GM18519 (cell line): ENCODE measurements around the gene ATP6V0D1.

ENCODE experiments used
- ATAC-seq: cut with Tn5 transposase; IDR thresholded peaks from one replicate; pipeline ENCODE4 v1.9.1; 2021; ENCODE audit warnings: mild to moderate bottlenecking, moderate library complexity; ENCODE audit not compliant: unreplicated experiment, low FRiP score

The ATP6V0D1 gene

DNA sequence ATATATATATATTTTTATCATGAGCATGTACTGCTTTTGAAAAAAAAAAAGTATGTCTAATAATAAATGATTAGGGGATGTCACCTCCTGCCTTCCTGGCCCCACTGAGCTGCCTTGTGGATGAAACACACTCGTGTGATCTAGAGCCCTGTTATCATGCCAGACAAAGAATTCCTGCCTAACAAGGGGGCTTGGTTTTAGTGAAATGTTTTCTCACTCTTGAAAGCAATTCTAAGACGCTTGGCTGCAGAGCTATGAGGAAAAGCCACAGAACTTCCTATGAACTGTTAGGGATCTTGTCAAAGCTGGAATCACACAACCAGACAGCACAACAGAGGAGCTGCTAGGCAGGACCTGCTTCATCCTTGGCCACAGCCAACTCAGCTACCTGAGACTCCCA lies 68.7 kb downstream of the ATP6V0D1 start:
- ATAC-seq, result no peak

DNA sequence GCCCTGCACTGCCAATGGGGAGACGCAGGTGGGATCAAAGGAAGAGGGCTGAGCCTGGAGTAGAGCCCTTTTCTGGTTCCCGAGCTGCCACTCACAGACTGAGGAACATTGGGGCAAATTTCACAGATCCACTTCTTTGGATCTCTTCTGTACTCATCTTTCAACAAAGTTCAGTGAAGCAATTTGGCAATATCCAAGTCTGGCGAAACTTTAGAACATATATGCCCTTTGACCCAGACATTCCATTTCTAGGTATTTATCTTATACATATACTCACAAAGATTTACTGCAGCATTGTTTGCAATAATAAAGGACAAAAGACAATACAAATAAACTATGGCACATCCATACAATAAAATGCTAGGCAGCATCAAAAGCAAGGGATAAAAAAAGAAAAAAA lies 69.6 kb downstream of the ATP6V0D1 start:
- ATAC-seq, result no peak

DNA sequence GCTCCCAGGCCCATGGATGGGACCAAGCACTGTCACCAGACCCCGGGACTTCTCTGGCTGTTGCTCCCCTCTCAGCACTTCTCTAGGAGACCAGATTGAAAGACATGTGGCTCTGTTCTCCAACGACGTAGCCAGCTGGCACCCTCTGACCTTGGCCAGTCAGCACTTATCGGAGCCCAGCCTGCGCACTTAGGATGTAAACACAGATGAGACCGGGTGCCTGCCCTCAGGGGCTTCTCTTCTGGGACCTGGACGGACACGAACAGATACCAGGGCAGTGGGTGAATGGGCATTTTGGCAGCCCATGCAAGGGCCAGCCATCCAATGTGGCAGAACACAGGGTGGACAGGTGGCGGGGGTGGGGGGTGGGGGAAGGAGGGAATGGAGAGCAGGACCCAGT lies 71.3 kb downstream of the ATP6V0D1 start:
- ATAC-seq, result no peak

DNA sequence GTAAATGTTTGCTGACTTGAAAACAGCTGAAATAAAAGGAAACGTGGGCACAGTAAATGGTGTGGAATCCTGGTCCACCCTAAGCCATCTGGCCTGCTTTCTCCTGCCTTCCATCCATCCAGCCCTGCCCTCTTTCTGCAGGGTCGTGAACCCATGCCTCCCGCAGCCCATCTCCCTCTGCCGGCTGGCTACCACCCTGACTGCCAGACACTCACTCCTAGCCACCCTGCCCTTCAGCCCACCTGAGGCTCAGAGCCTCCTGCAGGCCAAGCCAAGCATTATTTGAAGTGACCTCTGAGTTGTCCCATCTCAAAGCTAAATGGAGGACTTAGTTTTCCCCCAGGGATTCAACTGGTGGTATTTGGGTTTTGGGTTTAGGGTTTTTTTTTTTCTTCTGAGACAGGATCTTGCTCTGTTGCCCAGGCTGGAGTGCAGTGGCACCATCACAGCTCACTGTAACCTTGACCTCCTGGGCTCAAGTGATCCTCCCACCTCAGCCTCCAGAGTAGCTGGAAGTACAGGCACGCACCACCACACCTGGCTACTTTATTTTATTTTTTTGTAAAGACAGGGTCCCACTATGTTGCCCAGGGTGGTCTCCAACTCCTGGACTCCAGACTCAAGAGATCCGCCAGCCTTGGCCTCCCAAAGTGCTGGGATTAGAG lies 73.0 kb downstream of the ATP6V0D1 start:
- no peak for ATAC-seq

DNA sequence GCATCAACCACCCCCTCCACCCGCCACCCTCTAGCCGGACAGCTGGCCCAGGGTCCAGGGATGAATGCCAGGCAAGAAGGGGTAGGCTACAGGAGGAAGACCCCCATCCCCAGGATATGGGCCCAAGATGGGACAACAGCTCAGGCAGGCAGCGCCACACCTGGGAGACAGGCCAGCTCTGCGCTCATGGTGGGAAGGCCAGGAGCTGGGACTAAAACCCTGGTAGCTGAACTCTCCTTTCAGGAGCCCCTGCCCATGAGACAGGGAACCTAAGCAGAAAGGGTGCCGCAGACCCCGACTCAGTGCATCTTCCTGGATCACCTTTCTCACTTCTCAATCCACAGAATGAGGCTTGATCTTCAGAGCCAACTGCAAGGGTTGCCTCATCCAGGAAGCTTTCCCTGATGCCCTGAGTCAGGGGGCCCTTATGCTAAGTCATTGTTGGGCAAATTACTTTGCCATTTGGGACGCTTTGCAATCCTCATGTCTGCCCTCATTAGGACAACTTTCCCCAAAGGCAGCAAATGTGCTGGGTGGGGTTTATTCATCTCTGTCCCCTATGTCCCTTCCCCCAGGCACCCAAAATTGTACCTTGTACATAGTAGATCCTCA lies 73.7 kb downstream of the ATP6V0D1 start:
- ATAC-seq, result no peak

DNA sequence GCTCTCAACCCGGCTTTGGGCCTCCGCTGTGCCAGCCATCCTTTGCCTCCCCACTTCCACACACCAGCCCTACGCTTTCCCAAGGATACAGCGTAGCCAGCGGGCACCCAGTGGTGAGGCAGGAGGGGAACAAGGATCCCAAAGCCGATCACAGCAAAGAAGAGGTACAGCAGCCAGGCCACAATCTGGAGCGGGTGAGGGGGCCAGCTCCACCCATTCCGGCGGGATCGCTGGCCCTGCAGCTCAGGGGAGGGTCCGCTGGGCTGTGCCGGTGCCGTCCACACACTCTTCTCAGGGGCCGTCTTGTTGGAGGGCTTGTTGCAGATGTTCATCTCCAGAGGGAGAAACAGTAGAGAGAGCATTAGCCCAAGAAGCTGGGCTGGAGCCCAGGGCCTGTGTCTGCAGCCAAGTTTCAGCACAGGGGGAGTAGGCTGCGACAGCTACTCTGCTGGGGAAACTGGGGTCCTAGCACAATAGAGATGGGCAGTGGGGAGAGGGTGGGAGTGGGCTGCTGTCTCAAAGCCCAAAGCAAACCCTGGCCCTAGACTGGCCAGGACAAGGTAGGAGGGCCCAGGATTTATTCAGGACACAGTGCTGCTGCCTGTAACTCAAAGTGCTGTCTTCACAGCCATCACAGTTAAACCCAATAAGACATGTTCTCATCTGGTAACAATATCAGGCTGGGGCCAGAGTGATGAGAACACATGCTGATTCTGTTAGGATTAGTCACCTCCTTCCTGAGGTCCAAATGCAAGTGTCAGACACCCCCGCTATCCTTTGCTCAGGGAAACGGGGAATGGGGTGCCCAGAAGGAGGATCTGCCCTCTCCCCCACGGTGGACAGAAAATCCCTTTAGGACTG lies 74.6 kb downstream of the ATP6V0D1 start:
- ATAC-seq, result no peak

DNA sequence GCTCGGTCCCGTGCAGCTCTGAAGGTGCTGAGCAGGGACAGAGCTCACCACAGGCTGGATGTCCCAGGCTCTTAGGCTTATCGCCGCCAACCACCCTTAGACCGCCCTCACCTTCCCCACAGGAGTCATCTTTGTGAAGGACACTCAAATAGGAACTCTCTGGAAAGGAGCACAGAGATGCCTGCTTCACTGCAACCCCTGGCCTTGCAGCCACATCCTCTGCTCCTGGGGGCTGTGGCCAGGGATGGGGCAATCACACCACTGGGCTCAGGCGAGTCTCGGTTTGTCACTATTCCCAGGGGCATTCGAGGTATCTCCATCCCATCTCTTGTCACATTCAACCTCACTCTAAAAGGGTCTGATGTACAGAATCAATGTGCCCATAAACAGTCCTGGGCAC lies 75.6 kb downstream of the ATP6V0D1 start:
- ATAC-seq, result no peak

DNA sequence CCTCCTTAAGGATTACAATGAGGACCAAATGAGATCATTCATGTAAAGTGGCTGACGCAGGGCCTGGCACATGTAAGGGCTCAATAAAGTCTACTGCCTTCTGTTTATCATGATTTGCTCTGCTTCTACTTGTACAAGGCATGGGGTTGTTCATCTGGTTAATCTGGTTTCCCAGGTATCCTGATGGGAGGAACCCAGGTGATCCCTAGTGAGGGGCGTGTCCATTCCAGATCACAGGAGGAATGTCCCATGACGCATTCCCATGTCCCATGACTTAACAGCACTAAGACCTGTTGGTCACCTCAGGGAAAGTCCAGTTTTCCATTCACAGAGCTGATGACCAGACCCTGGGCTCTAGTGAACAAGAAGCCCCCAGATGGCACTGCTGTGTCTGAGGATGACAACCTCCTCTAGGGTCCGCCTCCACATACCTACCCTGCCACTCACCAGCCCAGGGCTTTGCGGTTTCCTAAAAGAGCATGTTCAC lies 76.2 kb downstream of the ATP6V0D1 start:
- no peak for ATAC-seq

DNA sequence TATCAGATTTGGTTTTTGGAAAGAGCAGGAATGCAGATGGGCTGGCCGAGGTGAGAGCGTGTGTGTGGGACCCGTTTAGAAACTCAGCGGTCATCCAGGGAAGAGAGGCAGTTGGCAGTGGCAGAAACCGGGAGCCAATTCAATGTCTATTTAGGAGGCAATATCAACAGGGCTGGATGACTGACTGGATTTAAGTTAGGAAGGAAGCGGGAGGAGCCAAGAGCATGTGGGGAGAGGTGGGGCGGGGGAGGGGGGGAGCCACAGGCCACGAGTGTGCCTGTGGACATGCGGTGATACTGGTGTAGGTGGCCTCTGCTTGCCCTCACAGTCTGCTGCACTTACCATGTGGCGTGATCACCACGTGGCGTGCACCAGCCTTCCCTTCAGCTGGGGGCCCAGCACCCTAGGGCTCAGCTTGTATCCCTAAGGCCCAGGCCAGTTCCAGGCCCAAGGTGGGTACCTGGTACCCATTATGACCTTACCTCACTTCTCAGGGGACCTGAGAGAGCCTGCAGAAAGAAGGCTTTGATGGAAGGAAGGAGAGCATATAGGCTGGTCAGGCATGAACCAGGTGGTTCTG lies 76.9 kb downstream of the ATP6V0D1 start:
- ATAC-seq, result no peak

DNA sequence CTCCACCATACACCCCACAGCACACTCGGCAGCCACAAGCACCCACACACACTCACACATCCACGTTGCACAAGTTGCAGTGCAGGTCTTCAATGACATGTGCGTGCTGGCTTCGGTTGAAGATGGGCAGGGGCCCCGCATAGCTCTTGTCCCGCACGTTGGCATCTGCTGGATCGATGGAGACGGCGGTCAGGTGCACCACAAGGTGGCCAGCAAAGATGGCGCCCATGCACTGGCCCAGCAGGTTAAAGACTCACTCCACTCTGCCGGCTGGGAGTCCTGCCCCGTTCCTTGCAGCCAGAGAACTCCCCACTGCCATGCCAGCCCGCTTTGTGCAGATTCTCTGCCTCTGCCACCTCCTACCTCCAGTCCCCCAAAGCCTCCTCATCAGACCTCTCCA lies 80.1 kb downstream of the ATP6V0D1 start:
- ATAC-seq, result no peak

DNA sequence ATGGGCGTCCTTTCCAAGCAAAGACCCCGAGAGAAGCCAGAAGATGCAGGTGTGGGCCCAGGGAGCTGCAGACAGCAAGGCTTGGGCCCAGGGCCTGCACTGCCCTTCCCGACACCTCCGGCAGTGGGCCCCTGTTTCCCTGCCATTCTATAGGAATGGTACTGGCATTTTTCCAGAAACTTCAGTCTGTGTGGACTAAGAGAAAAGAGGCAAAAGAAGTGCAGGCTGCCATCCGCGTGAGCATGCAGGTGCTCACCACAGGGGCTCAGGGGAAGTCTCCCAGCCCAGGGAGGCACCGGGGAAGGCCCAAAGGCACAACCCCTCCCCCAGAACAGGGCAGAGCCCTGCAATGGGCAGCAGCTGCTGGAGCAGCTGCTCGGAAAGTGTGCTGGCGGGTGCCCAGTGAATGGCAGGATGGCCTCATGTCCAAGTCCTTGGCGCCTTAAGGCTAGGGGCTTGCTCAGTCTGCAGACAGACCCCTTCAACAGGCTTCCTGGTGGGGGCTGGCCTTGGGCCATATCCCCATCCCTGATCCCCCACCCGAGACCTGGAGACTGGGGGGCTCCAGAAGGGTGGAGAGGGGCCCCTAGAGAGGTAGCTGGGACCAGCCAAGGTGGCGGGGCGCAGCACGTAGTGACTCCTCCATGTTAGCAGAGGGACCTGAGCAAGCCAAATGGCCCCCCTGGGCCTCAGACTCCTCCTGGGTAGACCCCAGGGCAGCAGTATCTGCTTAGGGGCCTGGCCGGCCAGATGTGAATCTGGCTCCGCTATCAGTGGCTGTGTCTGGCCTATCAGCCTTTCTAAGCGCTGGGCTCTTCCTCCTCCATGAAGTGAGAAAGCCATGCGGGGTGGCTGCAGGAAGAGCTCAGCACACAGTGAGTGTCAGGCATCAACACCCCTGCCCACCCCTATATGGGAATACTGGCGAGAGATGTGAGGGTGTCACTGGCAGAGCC lies 80.9 kb downstream of the ATP6V0D1 start:
- no peak for ATAC-seq

DNA sequence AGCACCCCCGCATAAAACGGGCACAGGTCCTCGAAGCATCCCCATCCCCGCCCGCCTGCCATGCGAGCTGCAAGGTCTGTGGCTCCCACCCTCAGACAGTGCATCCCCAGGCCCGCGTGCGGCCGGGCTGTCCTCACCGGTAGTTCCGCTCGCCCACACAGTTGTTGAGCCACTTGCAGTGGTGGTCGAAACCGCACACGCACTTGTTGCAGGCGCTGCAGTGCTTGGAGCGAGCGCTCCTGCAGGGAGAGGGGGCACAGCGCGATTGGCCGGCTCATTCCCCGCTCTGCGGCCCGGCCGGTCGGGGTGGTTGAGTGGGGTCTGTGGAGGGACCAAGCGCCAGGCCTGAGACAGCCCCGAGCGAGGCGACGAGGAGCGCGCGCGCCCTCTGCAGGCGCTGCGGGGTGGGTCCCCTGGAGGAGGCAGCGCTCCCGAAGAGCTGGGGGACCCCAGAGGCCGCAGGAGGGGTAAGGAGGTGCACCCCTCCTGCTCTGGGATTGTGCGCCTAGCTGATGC lies 81.7 kb downstream of the ATP6V0D1 start:
- no peak for ATAC-seq

DNA sequence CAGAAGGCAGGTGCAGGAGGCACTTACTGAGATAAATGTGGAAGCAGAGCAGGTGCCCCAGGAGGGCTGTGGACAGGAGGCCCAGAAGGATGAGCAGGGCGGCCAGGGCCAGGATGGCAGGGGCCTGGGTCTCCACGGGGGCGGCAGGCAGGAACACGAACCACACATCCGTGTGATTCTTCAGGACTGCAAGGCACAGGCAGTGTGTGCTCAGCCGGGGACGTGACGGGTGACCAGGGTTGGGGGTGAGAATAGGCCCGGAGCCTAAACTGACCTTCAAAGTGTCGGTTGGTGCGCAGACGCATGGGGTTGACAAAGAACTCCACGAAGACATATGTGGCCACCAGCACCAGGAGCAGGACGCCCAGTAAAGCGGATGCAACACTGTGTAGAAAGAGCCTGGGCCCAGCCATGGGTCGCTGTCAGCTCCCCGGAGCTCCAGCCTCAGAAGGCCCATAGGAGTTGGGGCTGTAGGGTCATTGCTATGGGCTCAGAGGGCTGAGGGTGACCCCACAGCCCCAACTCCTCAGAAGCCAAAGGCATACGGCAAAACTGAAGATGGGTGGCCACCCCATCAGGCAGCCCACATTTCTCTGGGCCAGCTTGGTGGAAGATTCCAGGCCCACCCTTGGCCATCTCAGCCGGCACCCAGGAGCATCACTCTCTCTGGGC lies 82.3 kb downstream of the ATP6V0D1 start:
- no peak for ATAC-seq

DNA sequence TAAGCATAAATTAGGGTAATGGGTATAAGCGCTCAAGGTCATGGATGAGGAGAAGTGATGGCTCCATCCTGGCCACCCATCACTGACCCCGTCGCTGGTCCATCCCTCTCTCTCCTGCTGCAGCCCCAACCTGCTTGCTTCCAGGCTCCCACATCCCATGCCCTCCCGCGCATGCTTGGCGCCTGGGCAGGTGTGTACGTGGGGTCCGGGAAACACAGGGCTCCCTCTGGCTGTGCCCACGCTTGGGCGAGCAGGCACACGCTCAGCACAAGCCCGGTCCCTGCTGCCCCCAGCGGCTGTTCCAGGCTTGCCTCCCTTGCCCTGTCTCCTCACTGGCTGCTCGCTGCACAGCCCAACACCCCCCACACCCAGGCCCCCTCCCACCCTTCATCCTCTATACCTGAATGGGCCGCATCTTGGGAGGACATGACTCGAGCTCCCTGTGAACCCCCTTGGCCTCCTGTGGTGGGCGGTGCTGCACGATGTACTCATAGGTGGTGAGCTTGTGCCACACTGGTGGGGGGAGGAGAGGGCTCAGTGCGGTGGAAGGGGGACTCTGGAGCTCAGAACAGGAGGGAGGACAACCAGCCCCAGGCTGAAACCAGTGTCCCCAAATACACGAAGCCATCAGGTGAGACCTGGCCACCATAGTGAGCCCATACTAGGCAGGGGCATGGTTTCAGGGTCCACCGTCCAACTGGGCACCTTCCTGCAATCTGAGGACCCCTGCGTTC lies 83.0 kb downstream of the ATP6V0D1 start:
- ATAC-seq, result no peak

DNA sequence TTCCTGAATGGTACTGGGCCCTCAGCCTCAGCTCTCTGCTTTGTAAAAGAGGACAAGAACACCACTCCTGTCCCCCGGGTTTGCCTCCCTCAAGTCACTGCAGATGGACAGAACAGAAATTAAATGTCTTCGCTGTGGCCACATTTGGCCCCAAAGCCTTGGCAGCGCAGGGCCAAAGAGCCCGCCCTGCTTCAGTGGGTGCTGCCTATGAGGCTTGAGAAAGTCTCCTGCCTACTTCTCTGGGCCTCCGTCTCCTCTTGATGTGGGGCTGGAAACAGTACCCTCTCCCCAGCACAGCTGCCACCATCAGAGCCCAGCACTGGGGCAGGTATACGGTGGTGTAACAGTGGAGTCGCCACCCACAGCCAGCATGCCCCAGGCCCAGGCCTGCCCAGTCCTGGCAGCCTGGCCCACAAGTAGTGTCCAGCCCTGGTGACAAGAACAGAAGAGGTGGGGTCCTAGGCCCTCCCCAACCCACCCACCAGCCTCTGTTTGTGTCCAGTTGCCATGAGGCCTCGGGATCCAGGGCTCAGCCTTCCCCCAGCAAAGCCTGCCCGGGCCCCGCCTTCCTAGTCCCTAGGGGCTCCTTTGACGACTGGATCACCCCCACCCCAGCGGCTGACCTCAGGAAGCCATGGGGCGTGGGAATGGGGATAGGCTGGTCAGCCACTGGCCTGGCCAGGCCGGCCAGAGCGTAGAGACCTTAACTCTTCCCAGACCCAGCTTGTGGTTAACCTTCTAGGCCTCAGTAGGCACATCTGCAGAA lies 83.7 kb downstream of the ATP6V0D1 start:
- ATAC-seq, result no peak

DNA sequence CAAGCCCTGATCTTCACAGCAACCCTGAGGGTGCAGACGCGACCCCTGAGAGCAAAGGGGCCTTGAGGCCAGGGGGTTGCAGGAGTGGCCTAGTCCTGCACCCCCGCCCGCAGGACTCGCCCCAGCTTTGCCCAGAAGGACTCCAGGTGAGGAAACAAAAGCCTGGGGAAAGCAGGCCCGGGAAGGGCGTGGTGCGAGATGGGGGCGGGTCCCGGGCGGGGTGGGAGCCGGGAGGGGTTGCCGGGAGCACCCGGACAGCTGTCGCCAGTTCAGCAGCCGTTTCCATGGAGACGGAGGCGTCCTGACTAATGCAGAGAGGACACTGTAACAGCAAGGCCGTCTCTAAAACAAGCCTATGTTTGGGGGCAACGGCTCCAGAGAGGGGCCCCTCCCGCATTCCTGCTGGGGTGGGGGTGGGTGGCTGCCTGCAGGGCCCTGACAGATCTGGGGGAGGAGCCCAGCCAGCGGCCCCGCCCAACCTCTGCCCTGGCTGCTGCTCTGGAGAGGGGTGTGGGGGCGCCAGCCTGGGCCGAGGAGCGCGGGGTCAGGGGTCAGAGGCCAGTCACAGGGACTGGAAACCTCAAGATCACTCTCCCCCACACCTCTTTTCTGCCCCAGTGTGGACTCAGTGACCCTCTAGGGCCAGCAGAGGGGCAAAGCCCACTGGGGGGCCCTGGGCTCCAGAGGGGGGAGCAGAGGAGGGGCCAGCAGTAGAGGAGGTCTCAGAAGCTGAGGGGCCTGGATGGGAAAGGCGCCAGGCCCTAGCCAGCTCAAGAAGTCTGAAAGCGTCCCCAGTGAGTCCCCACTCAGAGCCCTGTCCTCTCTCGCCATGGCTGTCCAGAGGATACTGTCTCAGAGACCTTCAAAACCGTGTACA lies 84.6 kb downstream of the ATP6V0D1 start:
- ATAC-seq, result no peak
